ENCODE results near the gene CDC42EP4.

The CDC42EP4 gene

DNA sequence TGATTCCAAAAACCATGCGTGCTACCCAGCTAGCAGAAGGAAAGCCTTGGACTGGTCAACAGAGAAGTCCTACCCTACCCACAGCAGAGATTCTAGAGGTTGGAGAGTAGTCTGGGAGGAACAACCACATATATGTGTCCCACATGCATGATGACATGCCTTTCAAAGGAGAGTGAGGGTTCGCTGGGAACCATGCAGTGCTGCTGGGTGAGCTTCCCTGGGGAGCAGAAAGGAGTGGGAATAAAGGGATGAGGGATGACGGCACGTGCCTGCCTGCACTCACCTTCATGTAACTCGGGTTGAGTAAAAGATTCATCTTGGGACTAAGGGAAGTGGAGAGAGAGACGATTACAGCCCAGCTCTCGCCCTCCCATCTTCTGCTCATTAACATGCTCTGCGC is 59.9 kb downstream of the CDC42EP4 start:
- no peak for DNase-seq (ENCODE audit: low spot score)

DNA sequence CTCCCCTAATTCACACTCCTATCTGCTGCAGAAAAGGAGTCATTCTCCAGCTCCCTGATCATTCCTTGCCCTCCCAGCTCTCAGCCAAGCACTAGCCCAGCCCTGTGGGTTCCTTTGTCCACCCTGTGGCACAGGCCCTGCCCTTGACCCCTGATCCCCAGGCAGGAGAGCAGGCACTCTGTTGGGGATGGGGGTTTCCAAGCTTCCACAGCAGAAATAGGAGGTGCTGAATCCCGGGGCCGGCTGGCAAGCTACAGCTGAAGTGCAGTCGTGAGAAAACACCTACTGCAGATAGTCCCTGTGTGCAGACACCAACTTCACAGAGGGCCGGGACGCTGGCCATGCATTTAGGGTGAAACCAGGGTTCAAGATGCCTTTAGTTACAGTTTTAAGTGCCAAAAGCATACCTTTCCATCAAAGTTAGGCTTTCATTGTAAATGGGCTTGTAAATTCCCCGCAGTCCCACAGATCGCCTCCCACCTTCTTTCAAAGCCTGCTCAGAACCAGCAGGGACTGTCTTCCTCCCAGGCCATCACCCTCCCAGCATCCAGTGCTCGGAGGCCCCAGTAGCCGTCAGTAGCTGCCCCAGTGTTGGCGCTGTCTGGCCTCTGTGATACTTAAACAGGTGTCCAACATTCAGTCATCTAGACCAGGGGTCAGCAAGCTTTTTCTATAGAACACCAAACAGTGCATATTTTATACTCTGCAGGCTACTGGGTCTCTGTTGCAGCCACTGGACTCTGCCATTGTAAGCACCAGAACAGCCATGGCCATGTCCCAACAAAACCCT is 60.8 kb downstream of the CDC42EP4 start:
- DNase-seq (ENCODE audit: low spot score) = no peak

DNA sequence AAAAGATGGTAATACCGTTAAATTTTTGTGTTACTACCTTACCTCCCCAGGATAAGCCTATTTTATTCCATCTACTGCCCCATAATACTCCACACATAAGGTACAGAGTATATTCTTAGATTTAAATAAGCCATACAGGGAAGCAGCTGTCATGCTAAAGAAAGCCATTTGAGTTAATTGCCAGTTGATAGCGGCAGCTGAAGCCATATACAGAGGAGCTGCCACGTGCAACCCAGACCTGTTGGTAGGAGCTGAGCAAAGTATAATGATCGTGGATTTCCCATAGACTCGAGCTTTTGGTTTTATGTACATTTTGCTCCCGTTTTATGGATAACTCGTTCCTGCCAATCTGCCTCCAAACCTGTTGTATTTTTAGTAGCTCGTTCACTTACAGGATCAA is 62.1 kb downstream of the CDC42EP4 start:
- no peak for DNase-seq (ENCODE audit: low spot score)

DNA sequence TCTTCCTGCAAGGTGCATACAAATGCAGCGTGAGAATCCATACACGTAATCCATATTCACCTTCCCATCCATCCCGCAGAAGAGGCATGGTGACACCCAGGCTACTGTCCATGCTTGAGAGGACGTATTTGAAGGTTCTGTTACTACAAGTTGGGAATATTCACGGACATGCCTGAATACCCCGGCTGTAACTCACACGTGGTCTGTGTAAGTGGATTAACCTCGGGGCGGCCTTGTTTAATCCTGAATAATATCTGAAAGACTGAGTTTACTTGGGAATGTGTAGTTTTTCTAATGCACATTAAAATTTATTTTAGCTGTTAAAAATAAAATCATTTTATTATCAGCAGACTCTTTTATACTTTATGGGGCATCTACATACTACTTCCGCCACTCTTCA is 63.3 kb downstream of the CDC42EP4 start:
- no peak for DNase-seq (ENCODE audit: low spot score)

DNA sequence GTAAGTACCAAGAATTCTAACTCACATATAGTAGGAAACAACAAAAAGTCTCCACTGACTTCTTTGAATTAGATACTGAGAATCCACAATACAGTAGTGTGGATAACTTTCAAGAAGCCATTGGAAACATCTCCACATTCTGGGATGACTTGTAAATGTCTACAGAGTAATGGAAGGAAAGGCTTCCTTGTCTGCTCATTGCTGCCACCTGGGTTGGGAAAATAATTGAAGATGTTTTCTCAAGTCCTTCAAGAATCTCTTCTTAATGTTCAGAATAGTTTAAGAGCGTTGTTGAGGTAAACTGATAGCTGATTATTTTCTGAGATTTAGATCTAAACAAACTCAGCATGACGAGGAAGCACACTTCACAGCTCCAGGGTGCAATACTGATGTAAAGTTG is 64.1 kb downstream of the CDC42EP4 start:
- DNase-seq (ENCODE audit: low spot score) = no peak

DNA sequence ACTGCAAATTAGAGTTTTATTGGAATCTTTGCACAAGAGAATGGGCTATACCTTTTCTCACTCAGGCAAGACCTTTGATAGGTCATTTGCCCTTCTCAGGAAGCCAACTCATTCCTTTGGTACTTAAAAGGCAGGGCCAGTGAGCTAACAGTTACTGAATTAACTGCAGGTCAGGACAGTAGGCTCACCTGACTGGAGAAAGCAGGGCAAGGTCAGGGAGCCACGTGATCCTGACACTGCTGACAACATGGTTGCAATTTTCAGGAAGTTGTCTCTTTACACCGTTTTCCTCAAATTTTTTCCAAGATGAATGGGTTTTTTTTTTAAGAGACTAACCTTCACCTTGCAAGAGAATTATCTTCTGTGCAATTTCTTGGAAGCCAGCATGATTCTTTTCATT is 71.2 kb downstream of the CDC42EP4 start:
- peak; percentile 56 for DNase-seq (ENCODE audit: low spot score)

DNA sequence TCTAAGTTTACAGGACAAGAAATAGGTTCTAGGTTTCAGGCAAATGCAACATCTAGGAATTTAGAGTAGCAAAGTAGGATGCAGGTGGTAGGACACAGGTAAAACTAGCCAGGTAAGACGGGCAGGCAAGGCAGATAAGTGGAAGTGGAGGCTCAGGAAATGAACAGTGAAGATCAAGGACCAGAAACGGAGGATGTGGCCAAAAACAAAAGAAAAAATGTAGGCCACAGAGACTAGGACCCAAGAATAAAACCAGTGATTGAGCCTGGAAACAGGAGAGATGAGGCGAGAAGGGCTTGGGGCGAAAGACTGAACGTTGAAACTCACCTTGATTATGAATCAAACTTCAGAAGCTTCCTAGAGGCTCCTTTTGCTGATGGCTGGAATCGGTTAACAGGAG is 74.1 kb downstream of the CDC42EP4 start:
- DNase-seq (ENCODE audit: low spot score) = no peak

DNA sequence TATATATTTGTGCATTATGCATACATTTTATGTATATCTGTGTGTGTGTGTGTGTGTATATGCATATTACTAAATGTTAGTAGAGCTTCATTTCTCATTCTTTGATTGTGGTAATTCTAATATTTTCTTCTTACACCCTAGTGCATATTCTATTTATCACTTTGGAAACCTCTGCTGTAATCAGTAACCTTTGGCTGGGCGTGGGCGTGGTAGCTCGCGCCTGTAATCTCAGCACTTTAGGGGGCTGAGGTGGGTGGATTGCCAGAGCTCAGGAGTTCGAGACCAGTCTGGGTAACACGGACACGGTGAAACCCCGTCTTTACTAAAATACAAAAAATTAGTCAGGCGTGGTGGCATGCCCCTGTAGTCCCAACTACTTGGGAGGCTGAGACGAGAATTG is 77.1 kb downstream of the CDC42EP4 start:
- DNase-seq (ENCODE audit: low spot score) = no peak

Data from kidney tubule cell (primary cell).